Smooth muscle cell (in vitro differentiated cells): ENCODE results near the gene C1orf35. TPM values are rescaled to one million over a fixed set of nuclear protein-coding genes. Genes with fewer than 3 reads are reported as not detected.

ENCODE experiments used
- DNase-seq: peaks from one replicate; lab custom pipeline; 2025; ENCODE audit not compliant: unreplicated experiment; lab: John Stamatoyannopoulos, UW
- H2AFZ ChIP-seq: fragments of 200-600 bp; sonication (generic); 2 replicates; pipeline ENCODE4 v1.6.0; 2016; ENCODE audit warnings: antibody characterized with exemption, low read depth, mild to moderate bottlenecking
- H3F3A ChIP-seq: fragments of 200-600 bp; sonication (generic); 2 replicates; pipeline ENCODE4 v1.6.0; 2017; ENCODE audit warnings: antibody characterized with exemption, low read depth
- H3K27ac ChIP-seq: fragments of 200-600 bp; sonication (generic); 2 replicates; pipeline ENCODE4 v1.5.1; 2016; ENCODE audit warnings: low read depth, mild to moderate bottlenecking
- H3K27me3 ChIP-seq: fragments of 200-600 bp; sonication (generic); 2 replicates; pipeline ENCODE4 v1.6.1; 2016; ENCODE audit warnings: low read depth, mild to moderate bottlenecking
- H3K36me3 ChIP-seq: fragments of 200-600 bp; sonication (generic); 2 replicates; pipeline ENCODE4 v1.5.1; 2016; ENCODE audit warnings: low read depth
- H3K4me1 ChIP-seq: fragments of 200-600 bp; sonication (generic); 2 replicates; pipeline ENCODE4 v1.5.1; 2016; ENCODE audit warnings: low read depth
- H3K4me2 ChIP-seq: fragments of 200-600 bp; sonication (generic); 2 replicates; pipeline ENCODE4 v1.6.0; 2016; ENCODE audit warnings: mild to moderate bottlenecking
- H3K4me3 ChIP-seq: fragments of 200-600 bp; sonication (generic); 2 replicates; pipeline ENCODE4 v1.5.1; 2016; ENCODE audit warnings: mild to moderate bottlenecking
- H3K79me2 ChIP-seq: fragments of 200-600 bp; sonication (generic); 2 replicates; pipeline ENCODE4 v1.6.0; 2016; ENCODE audit warnings: low read depth, mild to moderate bottlenecking
- H3K9ac ChIP-seq: fragments of 200-600 bp; sonication (generic); 2 replicates; pipeline ENCODE4 v1.6.0; 2016; ENCODE audit warnings: low read depth
- H3K9me3 ChIP-seq: fragments of 200-600 bp; sonication (generic); replicated peaks from 2 replicates; pipeline ENCODE4 v1.5.1; 2016; ENCODE audit warnings: low read depth
- H4K20me1 ChIP-seq: fragments of 200-600 bp; sonication (generic); 2 replicates; pipeline ENCODE4 v1.6.0; 2016; ENCODE audit warnings: low read depth
- CTCF ChIP-seq: fragments of 200-600 bp; sonication (generic); IDR thresholded peaks from 2 replicates; pipeline ENCODE4 v1.5.1; 2017; ENCODE audit warnings: borderline replicate concordance, mild to moderate bottlenecking, antibody characterized with exemption; ENCODE audit not compliant: insufficient read depth, poor library complexity, severe bottlenecking
- WGBS: methylation state at CpG from one replicate; pipeline ENCODE4 v1.1.7; 2016; ENCODE audit warnings: low lambda C conversion rate; 5-methylcytosine and 5-hydroxymethylcytosine counted together
- polyA plus RNA-seq: library from polyadenylated mRNA; unstranded; fragments of >200 nt; fragmentation: Nextera tagmentation; extraction: Ambion mirVana; gene quantifications from 2 replicates; pipeline ENCODE4 v1.2.1, GENCODE V29; 2016
- total RNA-seq: library from RNA; depleted of rRNA; stranded (reverse); fragments of >200 nt; gene quantifications from 2 replicates; pipeline ENCODE4 v1.2.3, GENCODE V29; 2014

Gene C1orf35
- total and polyA plus RNA-seq, 2 experiments from 2014 or later: 7.6 to 18.7 TPM

GRCh38 chr1:228066416-228066815 lies 36.7 kb downstream of the C1orf35 start:
- H3K4me3 ChIP-seq: no peak overlapping the region
- H3K27me3 ChIP-seq: peaks cover 25% of the 10 kb centered on the region
- no peaks in the 10 kb centered on the region for H3K36me3 ChIP-seq
- no peak for TF ChIP-seq CTCF
- 57% methylated on average over 4 of the region's 4 CpGs for WGBS
- no peaks in the 10 kb centered on the region for H3K9me3 ChIP-seq
- H3K4me1 ChIP-seq: no peaks in the 10 kb centered on the region
- no peak for DNase-seq
- H3K27ac ChIP-seq: no peak overlapping the region
- H4K20me1 ChIP-seq: no peaks in the 10 kb centered on the region
- H3K79me2 ChIP-seq: no peaks in the 10 kb centered on the region
- H2AFZ ChIP-seq: no peak overlapping the region
- no peak overlapping the region for H3K9ac ChIP-seq
- no peak overlapping the region for H3K4me2 ChIP-seq
- no peaks in the 10 kb centered on the region for H3F3A ChIP-seq

- no peaks in the 10 kb centered on the region for H3F3A ChIP-seq
- H2AFZ ChIP-seq: no peak overlapping the region
- no peaks in the 10 kb centered on the region for H3K9me3 ChIP-seq
- no peak overlapping the region for H3K4me2 ChIP-seq
- no peaks in the 10 kb centered on the region for H4K20me1 ChIP-seq
- TF ChIP-seq CTCF: no peak
- no peaks in the 10 kb centered on the region for H3K79me2 ChIP-seq
- 89% methylated on average over 14 of the region's 15 CpGs for WGBS
- no peak overlapping the region for H3K27ac ChIP-seq
- no peak overlapping the region for H3K4me3 ChIP-seq
- no peak overlapping the region for H3K9ac ChIP-seq
- no peak for DNase-seq
- no peaks in the 10 kb centered on the region for H3K36me3 ChIP-seq
- H3K27me3 ChIP-seq: peaks cover 23% of the 10 kb centered on the region
- H3K4me1 ChIP-seq: peaks cover 4% of the 10 kb centered on the region
These were observed 37.4 kb downstream of the C1orf35 start for GRCh38 chr1:228065543-228066347.

GRCh38 chr1:228064741-228065542 lies 38.2 kb downstream of the C1orf35 start:
- no peak overlapping the region for H2AFZ ChIP-seq

More at GRCh38 chr1:228064741-228065542, 38.2 kb downstream of the C1orf35 start:
- Histone ChIP-seq H3K79me2 (no peaks in the 10 kb centered on the region), H3K27ac (no peak overlapping the region), H3K4me3 (no peak overlapping the region), H3K4me2 (no peak overlapping the region), H4K20me1 (no peaks in the 10 kb centered on the region), H3F3A (no peaks in the 10 kb centered on the region), H3K36me3 (no peaks in the 10 kb centered on the region), H3K9ac (no peak overlapping the region), H3K27me3 (peaks cover 30% of the 10 kb centered on the region), H3K9me3 (no peaks in the 10 kb centered on the region), H3K4me1 (peaks cover 7% of the 10 kb centered on the region)
- DNase-seq: no peak
- WGBS: 82% methylated on average over 15 of the region's 15 CpGs
- TF ChIP-seq CTCF: no peak
